SK-N-MC (cell line): ENCODE data around the gene CYSTM1.

Source experiments
- DNase-seq: peaks from one replicate; pipeline ENCODE4 v3.0.0-alpha.2; 2011; ENCODE audit warnings: low read depth, low spot score
- H3K27ac ChIP-seq: fragments of 200-600 bp; sonication (generic); 2 replicates; pipeline ENCODE4 v1.5.1; 2016; ENCODE audit warnings: mixed run types
- H3K36me3 ChIP-seq: fragments of 200-600 bp; sonication (generic); 2 replicates; pipeline ENCODE4 v1.6.1; 2017; ENCODE audit warnings: antibody characterized with exemption, low read length, mixed read lengths; ENCODE audit not compliant: insufficient read depth
- H3K4me3 ChIP-seq: fragments of 200-600 bp; sonication (generic); 2 replicates; pipeline ENCODE4 v1.5.1; 2016
- H3K9ac ChIP-seq: fragments of 200-600 bp; sonication (generic); 2 replicates; pipeline ENCODE4 v1.8.0; 2017; ENCODE audit warnings: mixed run types, mixed read lengths; ENCODE audit not compliant: insufficient read length
- H3K9me3 ChIP-seq: fragments of 200-600 bp; sonication (generic); 2 replicates; pipeline ENCODE4 v1.6.1; 2017; ENCODE audit warnings: low read depth, mild to moderate bottlenecking, antibody characterized with exemption, low read length, moderate library complexity, mixed read lengths
- EZH2 ChIP-seq: fragments of 200-600 bp; sonication (generic); IDR thresholded peaks from one replicate; pipeline ENCODE4 v1.6.1; 2017; ENCODE audit warnings: antibody characterized with exemption
- FOXP2 ChIP-seq: optimal IDR thresholded peaks from 2 replicates; pipeline ENCODE3; 2011; ENCODE audit warnings: mild to moderate bottlenecking, moderate library complexity; ENCODE audit not compliant: insufficient read depth; ENCODE audit errors: extremely low read length, control extremely low read depth
- POLR2AphosphoS5 ChIP-seq: IDR thresholded peaks from 2 replicates; pipeline ENCODE4 v1.6.1; 2012; ENCODE audit warnings: mild to moderate bottlenecking, low read depth, low read length, borderline replicate concordance

CYSTM1 gene

DNA sequence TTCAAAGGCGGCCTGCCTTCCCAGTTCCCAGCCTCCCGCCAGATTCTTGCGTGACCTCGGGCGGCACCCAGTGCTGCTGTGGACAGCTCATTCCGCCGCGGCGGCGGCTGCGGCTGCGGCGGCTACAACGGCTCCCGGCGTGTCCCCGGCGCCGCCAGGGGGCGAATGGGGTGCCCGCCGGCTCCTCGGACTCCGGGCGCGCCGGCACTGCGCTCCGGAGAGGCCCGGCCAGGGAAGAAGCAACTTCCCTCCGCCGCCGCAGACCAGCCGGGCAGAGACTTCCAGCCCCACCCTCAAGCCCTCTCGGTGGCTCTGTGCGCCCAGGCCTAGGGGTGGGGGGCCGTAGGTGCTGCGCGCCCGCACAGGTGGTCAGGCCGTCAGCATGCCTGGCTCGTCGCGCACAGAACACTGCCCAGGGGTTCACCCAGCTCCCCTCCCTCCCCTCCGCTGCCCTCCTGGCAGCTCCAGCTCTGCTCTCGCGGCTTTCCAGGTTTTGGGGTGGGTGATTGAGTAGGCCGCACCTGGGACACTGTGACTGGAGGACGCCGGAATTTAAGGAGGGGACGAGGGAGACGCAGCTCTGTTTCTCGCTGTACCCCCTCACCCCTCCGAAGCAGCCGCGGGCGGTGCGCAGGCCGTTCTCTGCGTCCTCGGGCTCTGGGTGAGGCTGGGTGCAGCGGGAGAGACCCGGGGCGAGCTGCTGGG lies 29.0 kb upstream of the CYSTM1 start:
- Histone ChIP-seq H3K9me3 (no peaks in the 10 kb centered on the region), H3K27ac (no peak overlapping the region), H3K36me3 (no peaks in the 10 kb centered on the region), H3K4me3 (no peak overlapping the region), H3K9ac (no peak overlapping the region)
- TF ChIP-seq EZH2 = no peak
- no peak for TF ChIP-seq FOXP2
- no peak for TF ChIP-seq POLR2AphosphoS5
- DNase-seq = no peak

GRCh38 chr5:140146523-140146842 lies 28.5 kb upstream of the CYSTM1 start:
- DNase-seq = no peak
- TF ChIP-seq FOXP2 (no peak), EZH2 (no peak), POLR2AphosphoS5 (no peak)
- Histone ChIP-seq H3K36me3 (no peaks in the 10 kb centered on the region), H3K27ac (no peak overlapping the region), H3K4me3 (no peak overlapping the region), H3K9ac (no peak overlapping the region), H3K9me3 (no peaks in the 10 kb centered on the region)

GRCh38 chr5:140147460-140147859 lies 27.5 kb upstream of the CYSTM1 start:
- Histone ChIP-seq H3K36me3 (no peaks in the 10 kb centered on the region), H3K27ac (no peak overlapping the region), H3K9ac (no peak overlapping the region), H3K9me3 (no peaks in the 10 kb centered on the region), H3K4me3 (no peak overlapping the region)
- TF ChIP-seq FOXP2 (no peak), POLR2AphosphoS5 (no peak), EZH2 (no peak)
- no peak for DNase-seq

GRCh38 chr5:140148508-140148907 lies 26.5 kb upstream of the CYSTM1 start:
- Histone ChIP-seq H3K9ac (no peak overlapping the region), H3K36me3 (no peaks in the 10 kb centered on the region), H3K4me3 (no peak overlapping the region), H3K27ac (no peak overlapping the region), H3K9me3 (no peaks in the 10 kb centered on the region)
- no peak for DNase-seq
- TF ChIP-seq EZH2 (no peak), POLR2AphosphoS5 (no peak), FOXP2 (no peak)

DNA sequence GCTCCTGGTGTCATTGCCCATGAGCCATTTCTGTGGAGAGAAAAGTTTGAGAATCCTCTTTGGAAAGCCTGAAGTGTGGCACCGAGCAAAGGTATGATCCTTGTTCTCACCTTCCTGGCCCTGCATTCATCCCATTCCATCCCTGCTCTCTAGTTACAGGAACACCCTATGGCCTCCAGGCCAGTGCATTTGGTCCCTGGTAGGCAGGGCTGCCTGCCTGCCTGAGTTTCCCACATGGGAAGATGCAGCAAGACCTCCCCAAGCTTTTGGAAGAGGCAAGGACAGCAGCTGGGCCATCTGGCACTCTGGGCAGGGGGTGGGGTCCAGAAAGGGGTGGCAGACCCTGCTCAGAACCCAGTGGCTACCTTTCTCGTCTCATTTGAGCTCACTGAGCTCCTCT lies 24.8 kb upstream of the CYSTM1 start:
- Histone ChIP-seq H3K27ac (no peak overlapping the region), H3K9me3 (no peaks in the 10 kb centered on the region), H3K4me3 (no peak overlapping the region), H3K9ac (no peak overlapping the region), H3K36me3 (no peaks in the 10 kb centered on the region)
- no peak for TF ChIP-seq FOXP2
- TF ChIP-seq POLR2AphosphoS5 = no peak
- TF ChIP-seq EZH2 = no peak
- DNase-seq = no peak

- no peak for TF ChIP-seq POLR2AphosphoS5
- no peak for TF ChIP-seq FOXP2
- no peak for TF ChIP-seq EZH2
- H3K36me3 ChIP-seq = no peaks in the 10 kb centered on the region
- no peak overlapping the region for H3K9ac ChIP-seq
- no peak for DNase-seq
- no peak overlapping the region for H3K27ac ChIP-seq
- no peaks in the 10 kb centered on the region for H3K9me3 ChIP-seq
- H3K4me3 ChIP-seq = no peak overlapping the region
Measured at GRCh38 chr5:140151144-140152021, 23.6 kb upstream of the CYSTM1 start.

DNA sequence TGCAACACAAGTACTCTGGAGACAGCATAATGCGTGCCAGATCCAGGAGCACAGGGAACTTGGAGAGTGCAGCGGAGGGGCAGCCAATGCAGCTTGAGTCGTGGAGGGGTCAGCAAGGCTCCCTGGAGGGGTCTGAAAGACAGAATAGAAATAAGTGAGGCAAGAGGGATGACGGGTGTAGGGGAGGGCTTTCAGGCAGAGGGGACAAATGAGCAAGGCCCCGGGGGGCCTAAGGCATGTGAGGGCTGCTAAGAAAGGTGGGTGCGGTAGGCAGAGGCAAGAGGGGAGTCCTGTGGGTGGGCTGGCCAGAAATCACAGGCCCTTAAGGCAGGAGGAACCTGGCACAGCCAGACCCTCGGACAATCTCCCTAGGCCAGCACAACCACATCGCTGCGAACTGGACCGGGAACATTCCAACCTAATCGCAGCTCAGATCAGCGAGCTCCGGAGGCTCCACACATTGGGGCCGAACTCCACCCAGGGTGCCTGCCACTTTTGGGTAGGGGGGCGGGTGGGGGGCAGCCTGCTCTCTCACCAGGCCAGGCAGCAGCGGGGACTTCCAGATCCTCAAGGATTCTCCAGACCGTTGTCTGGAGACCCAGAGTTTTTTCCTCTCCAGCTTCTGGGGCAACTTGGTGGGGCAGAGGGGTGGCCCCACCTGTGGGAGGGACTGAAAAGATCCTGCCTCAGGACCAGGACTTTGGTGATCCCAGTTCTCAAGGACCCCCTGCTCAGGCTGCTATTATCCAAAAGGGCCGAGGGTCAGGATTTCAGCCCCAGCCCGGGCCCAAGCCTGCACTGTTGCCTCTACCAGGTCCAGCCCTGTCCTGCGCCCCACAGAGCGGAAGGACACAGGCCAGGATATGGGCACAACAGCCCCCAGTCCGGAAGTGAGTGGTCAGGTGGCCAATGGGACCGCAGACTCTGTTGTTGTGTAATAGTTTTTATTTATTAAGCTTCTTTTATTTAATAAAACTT lies 22.7 kb upstream of the CYSTM1 start:
- TF ChIP-seq POLR2AphosphoS5 (no peak), FOXP2 (no peak), EZH2 (no peak)
- Histone ChIP-seq H3K9ac (no peak overlapping the region), H3K36me3 (no peaks in the 10 kb centered on the region), H3K4me3 (no peak overlapping the region), H3K27ac (no peak overlapping the region), H3K9me3 (no peaks in the 10 kb centered on the region)
- DNase-seq = no peak

DNA sequence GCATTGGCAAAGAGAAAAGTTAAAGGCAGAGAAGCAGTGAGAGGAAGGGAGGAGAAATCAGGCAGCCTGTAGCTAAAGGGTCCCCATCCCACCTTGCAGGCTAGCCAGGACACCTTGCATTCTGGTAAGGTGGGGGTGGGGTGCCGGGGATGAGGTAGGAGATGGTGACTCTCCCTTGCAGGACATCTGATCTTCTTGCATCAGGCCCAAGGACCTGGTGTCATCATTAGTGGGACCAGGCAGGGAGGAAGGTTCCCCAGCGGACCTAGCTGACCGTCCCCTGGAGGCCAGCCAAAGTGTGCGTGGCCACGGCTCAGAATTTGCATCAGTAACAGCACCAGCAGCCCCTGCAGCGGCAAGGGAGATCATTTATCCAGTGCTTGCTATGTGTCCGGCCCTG lies 21.7 kb upstream of the CYSTM1 start:
- Histone ChIP-seq H3K9me3 (no peaks in the 10 kb centered on the region), H3K4me3 (no peak overlapping the region), H3K36me3 (no peaks in the 10 kb centered on the region), H3K9ac (no peak overlapping the region), H3K27ac (no peak overlapping the region)
- DNase-seq = no peak
- no peak for TF ChIP-seq EZH2
- TF ChIP-seq POLR2AphosphoS5 = no peak
- no peak for TF ChIP-seq FOXP2
